ENCODE results near the gene IL1F10.
"Not testable (repeated sequence)": the region's sequence is repeated elsewhere in the genome, so short reads cannot be mapped to it uniquely, and the experiment has no call there.

Gene IL1F10

DNA sequence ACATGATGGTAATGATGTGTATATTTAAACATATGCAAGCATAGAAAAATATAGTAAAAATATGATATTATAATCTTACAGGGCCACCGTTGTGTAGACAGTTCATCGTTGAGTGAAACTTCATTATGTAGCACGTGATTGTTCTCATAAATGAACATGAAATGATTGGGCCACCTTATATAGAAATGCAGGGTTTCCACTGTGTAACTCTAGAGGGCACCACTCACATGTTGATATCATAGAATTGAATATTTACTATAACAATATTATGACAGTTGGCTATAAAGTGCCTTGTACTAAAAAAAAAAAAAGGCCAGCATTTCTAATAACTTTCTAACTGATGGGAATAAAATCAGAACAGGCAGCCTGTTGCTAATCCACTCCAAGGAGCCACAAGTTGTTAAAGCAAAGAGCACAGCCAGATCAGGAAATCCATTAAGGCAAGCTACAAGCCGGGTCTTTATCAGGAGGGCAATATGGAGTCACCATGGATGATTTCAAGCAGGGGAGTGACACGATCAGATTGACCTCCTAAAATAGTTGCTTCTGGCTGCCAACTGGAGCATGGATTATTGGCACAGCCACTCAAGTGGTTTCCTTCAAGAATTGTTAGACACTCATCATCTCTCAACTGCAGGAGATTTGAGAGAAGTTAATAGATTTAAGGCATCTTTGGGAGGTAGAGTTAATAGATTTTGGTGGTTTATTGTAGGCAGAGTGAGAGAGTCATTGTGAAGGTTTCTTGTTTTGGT is 16.7 kb downstream of the IL1F10 start:
- no peak for DNase-seq

DNA sequence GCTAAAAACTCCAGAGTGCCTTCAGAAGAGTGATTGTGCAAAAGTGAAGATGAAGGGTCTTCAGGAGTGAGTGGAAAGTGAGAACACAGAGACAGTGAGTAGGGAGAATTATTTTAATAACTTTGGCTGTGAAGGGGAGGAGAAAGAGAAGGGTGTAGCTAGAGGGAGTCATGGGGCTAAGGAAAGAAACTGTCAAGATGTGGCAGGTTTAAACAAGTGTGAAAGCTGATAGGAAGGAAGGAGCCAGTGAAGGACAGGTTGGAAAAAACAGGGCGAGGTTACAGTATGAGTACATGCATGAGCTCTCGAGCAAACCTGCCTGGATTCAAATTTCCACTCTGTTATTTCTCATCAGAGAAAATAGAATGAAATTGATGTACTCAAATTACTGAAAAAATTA is 17.8 kb downstream of the IL1F10 start:
- no peak for DNase-seq

DNA sequence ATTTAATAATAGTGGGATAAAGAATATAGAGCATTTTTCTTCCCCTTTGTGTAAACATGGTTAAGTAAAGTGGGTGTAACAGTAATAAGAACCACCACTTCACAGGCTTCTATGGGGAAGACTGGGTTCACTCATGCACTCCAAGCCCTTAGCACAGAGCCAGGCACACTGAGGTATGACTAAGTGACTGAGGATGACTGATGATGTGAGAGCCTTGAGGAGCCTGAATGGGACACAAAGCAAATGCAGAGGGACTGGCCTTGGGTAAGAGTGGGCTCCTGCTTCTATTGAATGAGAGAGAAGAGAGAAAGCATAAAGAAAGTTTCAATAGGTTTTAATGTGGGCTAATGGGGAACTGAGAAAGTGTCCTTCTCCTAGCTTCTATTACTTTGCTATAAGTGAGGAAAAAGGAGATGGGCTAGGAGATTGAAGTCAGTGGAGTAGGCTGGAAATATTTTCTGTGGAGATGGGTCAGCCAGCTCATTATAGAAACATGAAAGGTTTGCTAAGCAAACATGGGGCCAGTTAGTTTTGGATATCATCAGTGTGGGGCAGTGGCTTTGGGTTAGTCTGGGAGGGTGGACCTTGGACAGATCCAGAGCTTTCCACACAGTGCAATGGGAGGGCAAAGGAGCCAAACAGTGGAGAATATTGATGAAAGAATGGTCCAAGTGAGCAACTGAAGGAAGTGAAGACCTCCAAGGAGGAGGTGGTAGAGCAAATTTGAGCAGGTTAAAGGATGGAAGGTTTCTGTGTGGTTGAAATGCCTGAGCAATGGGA is 20.6 kb downstream of the IL1F10 start:
- no peak for DNase-seq

DNA sequence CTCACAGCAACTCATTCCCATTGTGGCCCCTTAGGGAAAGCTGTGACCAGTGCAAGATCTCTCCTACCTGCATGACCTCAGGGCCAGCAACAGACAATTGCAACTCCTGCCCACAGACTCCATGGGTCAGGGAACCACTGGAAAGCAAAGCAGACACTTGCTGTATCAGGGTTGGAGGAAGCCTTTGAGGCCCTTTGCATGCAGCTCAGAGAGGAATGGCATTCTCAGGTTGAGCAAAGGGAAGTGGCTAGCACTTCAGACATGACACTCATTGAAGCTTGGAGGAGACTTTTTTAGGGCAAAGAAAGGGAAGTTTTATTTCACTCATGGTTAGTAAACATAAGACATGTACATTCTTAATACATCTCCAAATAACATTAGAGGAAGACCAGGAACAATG is 22.1 kb downstream of the IL1F10 start:
- DNase-seq, result no peak

DNA sequence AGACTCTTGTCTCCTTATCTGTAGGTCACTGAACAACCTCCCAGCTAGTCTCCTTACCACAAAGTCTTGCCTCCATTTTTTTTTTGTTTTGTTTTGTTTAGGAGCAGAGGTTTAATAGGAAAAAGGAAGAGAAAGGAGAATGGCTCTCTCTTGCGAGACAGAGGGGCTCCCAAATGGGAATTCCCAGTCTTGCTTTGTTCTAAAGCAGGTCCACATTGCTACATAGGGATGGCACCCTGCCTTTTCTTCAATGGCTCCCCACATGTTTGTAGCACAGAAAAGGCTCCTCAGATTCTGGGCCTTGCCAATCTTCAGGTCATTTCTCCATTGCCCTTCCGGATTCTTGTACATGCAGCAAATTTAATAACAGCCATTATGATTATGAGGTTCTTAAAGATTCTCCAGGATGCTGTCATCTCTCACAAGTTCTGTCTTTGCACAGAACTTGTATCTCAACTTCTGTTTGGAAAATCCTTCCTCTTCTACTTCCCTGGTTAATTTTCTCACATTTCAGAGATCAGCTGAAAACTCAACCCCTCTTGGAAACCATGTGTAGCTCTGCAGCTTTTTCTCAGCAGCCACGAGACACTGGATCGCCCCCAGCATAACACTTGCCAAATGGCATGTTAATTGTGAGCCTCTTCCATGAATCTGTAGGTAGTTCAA is 23.6 kb downstream of the IL1F10 start:
- DNase-seq, result no peak

DNA sequence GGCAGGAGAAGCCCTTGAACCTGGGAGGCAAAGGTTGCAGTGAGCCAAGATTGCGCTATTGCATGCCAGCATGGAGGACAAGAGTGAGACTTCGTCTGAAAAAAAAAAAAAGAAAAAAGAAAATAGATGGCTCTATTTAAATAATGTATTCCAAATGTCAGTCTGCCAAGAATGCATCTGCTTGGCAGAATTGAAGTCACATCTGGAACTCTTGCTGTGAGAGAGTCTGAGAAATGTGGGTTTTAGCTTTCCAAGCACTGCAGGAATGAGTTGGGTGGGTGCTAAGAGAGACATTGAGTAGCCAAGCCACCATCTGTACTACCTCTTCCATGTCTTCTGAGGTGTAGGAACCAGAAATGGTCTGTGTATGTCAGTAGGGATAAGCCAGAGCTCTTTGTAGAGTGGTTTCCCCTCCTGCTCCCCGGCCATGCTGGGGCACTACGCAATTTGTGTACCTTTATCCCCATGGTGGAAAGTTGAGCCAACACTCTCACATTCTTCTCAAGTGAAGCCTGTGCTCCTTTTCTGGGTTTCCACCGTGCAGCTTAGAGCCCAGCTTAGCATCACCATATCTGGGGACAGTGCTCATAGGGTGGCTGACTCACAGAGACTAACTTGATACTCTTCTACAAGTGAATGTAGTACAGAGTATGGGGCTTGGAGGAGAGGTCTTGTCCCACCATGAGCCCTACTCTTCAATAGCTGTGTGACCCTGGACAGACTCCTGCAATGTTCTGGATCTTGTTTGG is 25.3 kb downstream of the IL1F10 start:
- DNase-seq, result no peak

DNA sequence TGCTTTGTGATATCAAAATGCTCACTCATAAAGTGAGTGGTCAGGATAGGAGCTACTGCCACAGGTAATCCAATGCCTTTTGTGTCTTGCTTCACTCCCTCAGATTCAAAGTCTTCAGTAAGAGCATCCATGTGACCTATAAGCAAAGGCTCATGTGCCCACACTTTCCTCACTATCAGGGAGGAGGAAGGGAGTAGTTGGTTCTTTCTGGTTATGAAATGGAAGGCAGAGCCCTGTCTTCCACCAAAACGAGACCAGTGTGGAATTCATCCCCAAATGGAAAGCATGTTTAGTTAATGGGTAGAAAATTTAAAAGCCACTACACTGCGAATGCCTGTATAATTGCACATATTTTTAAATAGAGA is 25.8 kb downstream of the IL1F10 start:
- DNase-seq, result no peak

DNA sequence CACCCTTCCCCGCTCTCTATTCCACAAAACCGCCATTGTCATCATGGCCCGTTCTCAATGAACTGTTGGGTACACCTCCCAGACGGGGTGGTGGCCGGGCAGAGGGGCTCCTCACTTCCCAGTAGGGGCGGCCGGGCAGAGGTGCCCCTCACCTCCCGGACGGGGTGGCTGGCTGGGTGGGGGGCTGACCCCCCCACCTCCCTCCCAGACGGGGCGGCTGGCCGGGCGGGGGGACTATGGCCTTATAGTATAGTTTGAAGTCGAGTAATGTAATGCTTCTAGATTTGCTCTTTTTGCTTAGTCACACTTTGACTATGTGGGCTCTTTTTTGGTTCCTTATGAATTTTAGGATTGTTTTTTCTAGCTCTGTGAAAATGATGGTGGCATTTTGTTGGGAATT is 28.5 kb downstream of the IL1F10 start:
- not testable (repeated sequence) for DNase-seq

DNA sequence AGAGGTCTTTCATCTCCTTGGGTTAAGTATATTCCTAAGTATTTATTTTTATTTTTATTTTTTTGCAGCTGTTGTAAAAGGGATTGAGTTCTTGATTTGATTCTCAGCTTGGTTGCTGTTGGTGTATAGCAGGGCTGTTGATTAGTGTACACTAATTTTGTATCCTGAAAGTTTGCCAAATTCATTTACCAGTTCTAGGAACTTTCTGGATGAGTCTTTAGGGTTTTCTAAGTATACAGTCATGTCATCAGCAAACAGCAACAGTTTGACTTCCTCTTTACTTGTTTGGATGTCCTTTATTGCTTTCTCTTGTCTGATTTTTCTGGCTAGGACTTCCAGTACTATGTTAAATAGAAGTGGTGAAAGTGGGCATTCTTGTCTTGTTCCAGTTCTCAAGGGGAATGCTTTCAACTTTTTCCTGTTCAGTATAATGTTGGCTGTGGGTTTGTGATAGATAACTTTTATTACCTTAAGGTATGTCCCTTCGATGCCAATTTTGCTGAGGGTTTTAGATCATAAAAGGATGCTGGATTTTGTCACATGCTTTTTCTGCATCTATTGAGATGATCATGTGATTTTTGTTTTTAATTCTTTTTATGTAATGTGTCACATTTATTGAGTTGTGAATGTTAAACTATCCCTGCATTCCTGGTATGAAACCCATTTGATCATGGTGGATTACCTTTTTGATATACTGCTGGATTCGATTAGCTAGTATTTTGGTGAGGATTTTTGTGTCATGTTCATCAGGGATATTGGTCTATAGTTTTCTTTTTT is 29.3 kb downstream of the IL1F10 start:
- DNase-seq, result not testable (repeated sequence)

DNA sequence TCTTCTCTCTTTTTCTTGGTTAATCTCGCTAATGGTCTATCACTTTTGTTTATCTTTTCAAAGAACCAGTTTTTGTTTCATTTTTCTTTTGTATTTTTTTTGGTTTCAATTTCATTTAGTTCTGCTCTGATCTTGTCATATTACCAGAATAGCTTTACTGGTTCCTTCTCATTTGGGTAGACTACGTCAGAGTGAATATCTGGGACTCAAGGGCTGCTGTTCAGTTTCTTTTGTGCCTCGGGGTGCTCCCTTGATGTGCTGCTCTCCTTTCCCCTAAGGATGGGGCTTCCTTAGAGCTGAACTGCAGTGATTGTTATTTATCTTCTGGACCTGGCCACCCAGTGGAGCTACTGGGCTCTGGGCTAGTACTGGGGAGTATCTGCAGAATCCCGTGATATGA is 30.3 kb downstream of the IL1F10 start:
- DNase-seq, result no peak

DNA sequence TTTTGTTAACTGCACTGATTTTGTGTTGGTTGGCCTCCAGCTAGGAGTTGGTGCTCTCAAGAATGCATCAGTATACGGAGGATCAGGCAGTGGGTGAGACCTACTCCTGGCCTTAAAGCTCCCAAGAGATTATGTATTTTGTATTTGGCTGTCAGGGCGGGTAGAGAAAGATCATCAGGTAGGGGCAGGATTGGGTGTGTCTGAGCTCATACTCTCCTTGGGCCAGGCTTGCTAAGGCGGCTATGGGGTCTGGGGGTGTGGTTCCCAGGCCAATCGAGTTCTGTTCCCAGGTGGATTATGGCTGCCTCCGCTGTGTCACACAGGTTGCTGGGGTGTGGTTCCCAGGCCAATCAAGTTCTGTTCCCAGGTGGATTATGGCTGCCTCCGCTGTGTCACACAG is 30.8 kb downstream of the IL1F10 start:
- DNase-seq, result no peak

DNA sequence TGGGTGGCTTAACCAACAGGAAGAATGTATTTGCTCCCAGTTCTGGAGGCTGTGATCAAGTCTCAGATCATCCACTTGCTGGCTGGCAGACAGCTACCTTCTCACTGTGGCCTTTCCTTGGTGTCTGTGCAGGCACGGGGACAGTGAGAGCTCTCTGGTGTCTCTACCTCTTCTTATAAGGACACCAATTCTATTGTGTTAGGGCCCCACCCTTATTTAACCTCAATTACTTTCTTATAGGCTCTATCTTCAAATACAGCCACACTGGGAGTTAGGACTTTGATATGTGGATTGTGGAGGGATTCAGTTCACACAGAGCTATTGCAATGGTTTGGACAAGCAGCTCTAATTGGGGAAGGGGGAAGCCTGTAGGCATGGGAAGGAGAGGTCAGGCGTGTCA is 34.4 kb downstream of the IL1F10 start:
- no peak for DNase-seq

DNA sequence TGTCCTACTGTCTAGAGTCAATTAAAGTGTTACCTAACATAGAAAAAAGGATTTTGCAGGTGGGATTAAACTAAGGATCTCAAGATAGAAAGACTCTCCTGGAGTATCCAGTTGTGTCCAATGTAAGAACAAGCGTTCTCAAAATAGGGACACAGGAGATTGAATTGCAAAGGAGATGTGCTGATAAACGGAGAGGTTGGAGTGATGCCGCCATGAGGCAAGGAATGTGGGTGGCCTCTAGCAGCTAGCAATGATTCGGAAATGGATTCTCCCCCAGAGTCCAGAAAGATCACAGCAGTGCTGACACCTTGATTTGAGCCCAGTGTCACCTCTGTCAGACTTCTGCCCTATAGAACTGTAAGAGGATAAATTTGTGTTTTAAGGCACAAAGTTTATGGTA is 35.5 kb downstream of the IL1F10 start:
- DNase-seq, result no peak

DNA sequence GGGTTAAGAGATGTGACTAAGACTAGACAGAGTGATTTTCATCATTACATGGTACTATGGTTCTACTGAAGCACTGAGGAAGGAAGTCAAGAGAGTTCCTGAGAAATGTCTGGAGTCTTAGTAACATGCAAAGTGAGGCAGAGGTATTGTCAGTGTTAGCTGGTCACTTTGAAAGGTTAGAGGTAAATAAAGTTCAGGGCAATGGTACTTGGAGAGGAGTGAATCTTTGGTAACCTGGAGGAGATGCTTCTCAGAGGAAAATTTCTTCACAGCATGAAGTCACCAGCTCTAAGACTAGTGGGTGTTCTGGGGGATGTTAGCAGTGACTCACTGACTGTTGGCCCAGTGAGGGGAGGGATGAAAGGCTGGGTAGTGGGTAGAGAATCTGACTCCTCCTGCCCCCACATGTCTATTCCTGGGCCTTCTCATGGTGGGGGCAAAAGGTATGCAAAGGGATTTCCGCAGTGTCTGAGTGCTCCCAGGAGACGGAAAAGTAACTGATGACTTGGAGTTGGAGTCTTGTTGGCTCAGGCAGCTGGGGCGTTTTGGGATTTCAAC is 36.4 kb downstream of the IL1F10 start:
- no peak for DNase-seq

DNA sequence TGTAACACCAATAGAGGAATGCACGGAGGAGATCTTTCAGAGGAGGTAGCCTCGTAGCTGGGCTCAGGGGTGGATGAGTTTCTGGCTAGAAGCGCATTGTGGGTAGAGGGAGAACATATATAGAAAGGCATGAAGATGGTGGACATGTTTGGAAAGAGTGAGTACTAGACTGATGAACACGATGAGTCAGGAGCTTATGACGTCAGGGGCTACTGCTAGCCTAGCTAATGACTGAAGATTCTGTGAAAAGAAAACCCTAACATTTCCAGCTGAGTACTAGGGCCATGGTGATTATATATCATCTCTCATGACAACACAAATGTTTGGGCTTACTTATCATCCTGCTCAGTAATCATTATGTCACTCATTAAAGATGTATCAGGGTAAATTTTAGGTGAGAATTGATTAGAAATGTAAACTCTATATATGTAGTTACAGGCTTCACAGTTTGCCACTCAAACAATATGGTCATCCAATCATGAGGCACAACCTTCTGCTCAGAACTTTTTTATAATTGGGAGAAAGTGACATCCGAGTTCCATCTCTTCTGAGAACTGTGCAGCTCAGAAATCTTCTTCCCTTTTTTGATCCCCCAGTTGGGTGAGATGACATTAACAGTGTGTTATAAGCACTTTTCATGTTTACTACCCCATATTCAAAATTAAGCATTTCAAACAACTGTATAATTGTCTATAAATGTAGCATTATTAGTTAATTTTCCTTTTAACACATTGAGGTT is 37.4 kb downstream of the IL1F10 start:
- no peak for DNase-seq

DNA sequence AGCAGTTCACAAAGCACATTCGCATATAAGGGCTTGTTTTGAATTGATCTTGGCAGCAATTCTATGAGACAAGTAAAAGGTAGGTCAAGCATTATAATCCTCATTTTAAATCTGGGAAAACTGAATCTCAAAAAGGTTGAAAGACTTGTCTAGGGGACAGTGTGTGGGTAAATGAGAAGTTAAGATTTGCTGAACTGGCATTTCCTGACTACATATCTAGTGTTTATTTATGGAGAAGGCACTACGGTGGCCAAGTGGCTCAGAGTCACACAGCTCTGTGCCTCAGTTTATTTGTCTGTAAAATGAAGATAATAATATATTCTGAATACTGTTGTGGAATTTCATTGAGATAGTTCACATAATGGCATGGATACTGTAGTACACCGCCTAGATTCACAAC is 43.4 kb downstream of the IL1F10 start:
- DNase-seq, result no peak

DNA sequence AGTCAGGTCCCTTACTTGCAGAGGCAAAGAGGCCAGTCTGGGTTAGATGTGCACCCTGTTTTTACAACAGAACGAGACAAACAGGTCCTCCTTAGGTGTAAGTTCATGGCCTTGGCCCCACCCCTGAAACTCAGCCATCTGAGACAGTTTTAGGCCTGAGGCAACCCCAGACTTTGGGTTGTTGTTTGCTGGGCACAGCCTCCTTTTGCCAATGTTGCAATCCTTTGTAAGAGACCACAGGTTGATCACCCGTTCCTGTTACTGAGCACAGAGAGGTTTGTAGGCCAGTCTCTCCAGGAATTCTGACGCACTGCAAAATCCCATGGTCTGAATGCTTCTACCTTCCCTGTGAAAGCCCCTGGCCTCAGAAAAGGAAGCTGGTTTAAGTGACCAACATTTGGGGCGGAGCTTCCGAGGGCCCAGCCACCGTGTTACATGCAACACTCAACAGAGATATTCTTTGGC is 44.1 kb downstream of the IL1F10 start:
- DNase-seq, result no peak

DNA sequence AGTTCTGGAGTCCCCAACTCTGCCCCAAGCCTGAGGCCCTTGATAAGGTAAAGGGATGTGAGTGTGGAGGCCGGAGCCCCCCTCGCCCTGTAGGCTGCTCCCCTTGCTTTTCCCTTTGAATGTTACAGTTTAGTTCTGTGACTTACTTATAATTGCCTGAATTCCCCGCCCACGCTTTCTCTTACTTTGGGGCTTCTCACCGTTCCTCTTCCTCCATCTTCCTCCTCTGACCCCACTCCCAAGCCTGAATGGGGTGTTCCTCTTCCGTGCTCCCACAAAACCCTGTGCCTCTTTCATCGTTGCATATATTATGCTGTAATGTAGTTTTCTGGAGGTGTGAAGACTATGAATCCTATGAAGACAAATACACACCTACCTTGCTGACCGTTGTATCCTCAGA is 44.7 kb downstream of the IL1F10 start:
- no peak for DNase-seq

DNA sequence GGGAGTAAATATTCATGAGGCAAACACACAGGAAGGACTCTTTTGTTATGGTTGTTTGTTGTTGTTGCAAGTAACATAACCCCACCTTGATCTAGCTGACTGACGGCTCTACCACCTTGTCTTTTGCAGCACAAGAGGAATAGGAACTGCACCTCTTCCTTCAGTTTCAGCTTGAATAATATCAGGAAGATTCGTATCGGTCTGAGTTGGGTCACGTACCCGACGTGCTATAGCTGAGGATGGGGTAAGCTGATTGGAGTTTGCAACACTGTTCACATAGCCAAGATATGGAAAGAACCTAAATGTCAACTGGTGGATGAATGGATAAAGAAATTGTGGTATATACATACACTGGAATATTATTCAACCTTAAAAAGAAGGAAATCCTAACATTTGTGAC is 45.1 kb downstream of the IL1F10 start:
- no peak for DNase-seq

DNA sequence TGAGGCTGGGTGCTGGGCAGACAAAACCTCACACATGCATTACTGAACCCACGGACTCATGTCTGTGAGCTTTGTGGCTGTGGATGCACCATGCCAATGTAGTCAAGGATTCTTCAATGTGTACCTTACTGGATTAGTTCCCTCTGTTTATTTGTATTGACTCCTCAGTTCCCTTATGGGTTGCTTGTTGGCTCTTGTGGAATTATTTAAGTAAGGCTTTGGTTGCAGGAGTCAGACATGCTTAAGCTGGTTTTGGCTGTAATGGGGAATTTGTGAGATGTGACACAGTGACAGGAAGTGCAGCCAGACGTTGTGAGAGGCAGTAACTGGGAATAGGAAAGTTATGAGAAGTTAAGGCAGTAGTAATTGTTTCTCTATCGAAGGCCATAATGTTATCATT is 46.0 kb downstream of the IL1F10 start:
- DNase-seq, result no peak

DNA sequence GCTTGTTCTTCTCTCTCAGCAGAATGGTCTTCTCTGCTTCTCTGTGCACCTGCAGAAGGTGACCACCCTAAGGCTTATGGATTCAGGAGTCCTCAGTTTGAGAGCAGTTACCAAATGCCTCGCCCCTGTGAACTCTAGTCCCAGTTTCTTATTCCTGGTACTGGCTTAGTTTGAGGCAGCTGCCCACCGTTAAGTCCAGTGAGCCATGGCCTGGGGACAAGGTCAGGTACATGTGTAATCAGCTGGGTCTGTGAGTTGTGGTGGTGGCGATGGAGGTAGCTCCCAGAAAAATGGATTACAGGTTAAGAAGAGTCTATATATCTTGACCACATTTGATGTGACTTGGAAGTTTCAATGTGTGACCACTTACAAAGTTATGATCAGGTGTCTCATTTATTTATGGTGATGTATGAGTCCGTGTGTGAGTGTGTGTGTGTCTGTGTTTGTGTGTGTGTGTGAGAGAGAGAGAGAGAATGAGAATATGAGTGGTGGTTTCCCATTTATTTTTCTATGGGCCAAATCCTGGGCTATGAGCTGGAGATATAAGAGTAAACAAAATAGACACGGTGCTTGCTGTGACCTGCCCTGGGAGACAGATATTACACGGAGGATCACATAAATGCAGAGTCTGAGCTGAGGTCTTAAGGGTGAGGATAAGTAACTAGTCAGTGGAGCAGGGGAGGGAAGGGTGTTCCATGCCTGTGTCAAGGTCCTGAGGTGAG is 46.6 kb downstream of the IL1F10 start:
- DNase-seq, result no peak
